ENCODE results near the gene PRR11. TPM values are rescaled to one million over a fixed set of nuclear protein-coding genes. Genes with fewer than 3 reads are reported as not detected.

Gene PRR11
- total RNA-seq, 1 experiment from 2014 or later = 86.7 TPM

- Histone ChIP-seq H3K4me2 (ENCODE audit: low read length) (no peak overlapping the region), H3K9ac (ENCODE audit: low read length) (no peak overlapping the region), H3K36me3 (ENCODE audit: control insufficient read depth in 1 of 2, insufficient read depth in 2 of 2, low read length in 2 of 2) (no peaks in the 10 kb centered on the region; a peak in 1 of 4 replicates), H3K4me1 (ENCODE audit: control insufficient read depth in 1 of 2, insufficient read depth in 2 of 2, low read length in 2 of 2) (no peaks in the 10 kb centered on the region), H2AFZ (ENCODE audit: low read depth, low read length, poor library complexity, severe bottlenecking) (no peak overlapping the region), H3K79me2 (ENCODE audit: insufficient read depth, low read length) (peaks cover 90% of the 10 kb centered on the region), H3K9me3 (ENCODE audit: control insufficient read depth in 1 of 2, insufficient read depth in 1 of 2, low read depth in 1 of 2, low read length in 2 of 2) (no peaks in the 10 kb centered on the region), H3K27ac (ENCODE audit: low read depth, low read length) (no peak overlapping the region), H3K4me3 (replicated peaks in 1 of 2; ENCODE audit: low read depth in 1 of 2, low read length in 2 of 2) (no peak overlapping the region), H4K20me1 (ENCODE audit: insufficient read depth) (0 out of 2 replicates have a peak, but pooled peaks cover 3% of the 10 kb centered on the region), H3K27me3 (ENCODE audit: insufficient read depth, low read length) (no peaks in the 10 kb centered on the region), H3K9me2 (ENCODE audit: insufficient read depth) (no peaks in the 10 kb centered on the region)
- CTCF ChIA-PET = no interaction called here
- RAD21 ChIA-PET (ENCODE audit: low non-redundant PET in 1 of 2, low total read pairs in 2 of 2, uncharacterized antibody in 2 of 2, unreplicated experiment in 2 of 2) = interaction anchor here in 1 of 2 experiments (0.7 kb wide), 1 partner anchor 39 kb away, joined by 3 read pairs; no protein-coding TSS in a partner anchor
- POLR2A ChIA-PET = no interaction called here
- intact Hi-C loops (cut with micrococcal nuclease) = no loop called here
- BruUV-seq (replicated peaks) = no TSS peak
- DNase-seq (ENCODE audit: low read depth, low spot score) (no peak), ATAC-seq (no peak)
- TF ChIP-seq CBX3 (IDR thresholded peaks at IDR 0.05; ENCODE audit: low read depth) (no peak), ELF1 (IDR thresholded peaks at IDR 0.05; ENCODE audit: borderline replicate concordance, low read depth) (no peak), FOSL1 (IDR thresholded peaks at IDR 0.05; ENCODE audit: low read depth) (no peak), TCF7L2 (IDR thresholded peaks at IDR 0.05; ENCODE audit: borderline replicate concordance, extremely low read depth, insufficient read depth, insufficient read length) (no peak), SP1 (IDR thresholded peaks at IDR 0.05; ENCODE audit: low read depth) (no peak), EZH2phosphoT487 (IDR thresholded peaks at IDR 0.05; ENCODE audit: borderline replicate concordance) (no peak), CEBPB (IDR thresholded peaks at IDR 0.05; ENCODE audit: low read depth) (no peak), ZBTB33 (IDR thresholded peaks at IDR 0.05; ENCODE audit: extremely low read depth, insufficient replicate concordance, low read length) (no peak), RAD21 (IDR thresholded peaks at IDR 0.05; ENCODE audit: low read depth) (no peak), ZNF274 (IDR thresholded peaks at IDR 0.05; ENCODE audit: low read depth, low read length) (no peak), EZH2 (IDR thresholded peaks at IDR 0.05) (no peak), POLR2AphosphoS5 (IDR thresholded peaks at IDR 0.05; ENCODE audit: low read depth, low read length) (no peak)
- TF ChIP-seq, protein P1, sequence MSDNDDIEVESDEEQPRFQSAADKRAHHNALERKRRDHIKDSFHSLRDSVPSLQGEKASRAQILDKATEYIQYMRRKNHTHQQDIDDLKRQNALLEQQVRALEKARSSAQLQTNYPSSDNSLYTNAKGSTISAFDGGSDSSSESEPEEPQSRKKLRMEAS (IDR thresholded peaks at IDR 0.05) = no peak
- TF ChIP-seq, protein P2, sequence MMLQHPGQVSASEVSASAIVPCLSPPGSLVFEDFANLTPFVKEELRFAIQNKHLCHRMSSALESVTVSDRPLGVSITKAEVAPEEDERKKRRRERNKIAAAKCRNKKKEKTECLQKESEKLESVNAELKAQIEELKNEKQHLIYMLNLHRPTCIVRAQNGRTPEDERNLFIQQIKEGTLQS (IDR thresholded peaks at IDR 0.05) = no peak
Observed at GRCh38 chr17:59141860-59142259, 13.7 kb upstream of the PRR11 start.
